HG02973 (cell line): Measurements from ENCODE around the gene ACSF2.

Source experiments
- ATAC-seq: cut with Tn5 transposase; IDR thresholded peaks from one replicate; pipeline ENCODE4 v1.9.1; 2021; ENCODE audit warnings: moderate library complexity; ENCODE audit not compliant: unreplicated experiment

ACSF2 gene

DNA sequence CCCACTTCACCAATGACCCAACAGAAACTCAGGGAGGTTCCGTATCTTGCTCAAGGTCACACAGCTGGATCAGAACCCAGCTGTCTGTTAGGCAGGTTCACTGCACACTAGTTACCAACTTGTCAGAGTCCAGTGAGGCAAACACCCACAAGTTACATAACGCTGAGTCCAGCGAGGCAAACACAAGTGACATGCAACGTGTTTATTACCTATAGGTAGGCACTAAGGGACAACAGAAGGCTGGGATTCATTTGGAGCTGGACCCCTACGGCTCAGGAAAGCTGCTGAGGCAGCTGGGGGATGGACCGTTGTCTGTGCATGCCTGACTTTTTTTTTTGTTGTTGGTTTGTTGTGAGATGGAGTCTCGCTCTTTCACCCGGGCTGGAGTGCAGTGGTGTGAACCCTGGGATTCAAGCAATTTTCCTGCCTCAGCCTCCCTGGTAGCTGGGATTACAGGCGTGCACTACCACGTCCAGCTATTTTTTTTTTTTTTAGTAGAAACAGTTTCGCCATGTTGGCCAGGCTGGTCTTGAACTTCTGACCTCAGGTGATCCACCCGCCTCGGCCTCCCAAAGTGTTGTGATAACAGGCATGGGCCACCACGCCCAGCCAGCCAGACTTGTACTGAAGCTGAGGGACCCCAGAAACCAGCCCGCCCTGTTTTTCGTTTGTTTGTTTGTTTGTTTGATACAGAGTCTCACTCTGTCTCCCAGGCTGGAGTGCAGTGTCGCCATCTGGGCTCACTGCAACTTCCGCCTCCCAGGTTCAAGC lies 50.7 kb downstream of the ACSF2 start:
- ATAC-seq, result no peak

DNA sequence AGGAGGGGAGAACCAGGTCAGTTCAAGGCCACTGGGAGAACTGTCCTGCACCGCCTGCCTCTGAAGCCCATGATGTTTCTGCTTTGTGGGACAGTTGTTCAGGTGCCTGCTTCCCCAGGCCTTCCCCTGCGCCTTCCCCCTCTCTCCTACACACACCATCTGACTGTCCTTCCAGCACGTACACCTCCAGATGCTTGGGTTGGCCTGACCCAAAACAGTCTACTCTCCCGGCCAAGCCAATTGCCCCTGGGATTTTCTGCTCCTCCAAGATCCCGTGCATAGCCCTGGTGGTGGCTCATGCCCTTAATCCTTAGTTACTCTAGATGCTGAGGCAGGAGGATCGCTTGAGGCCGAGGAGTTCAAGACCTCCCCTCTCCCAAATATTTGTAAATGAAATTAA lies 52.0 kb downstream of the ACSF2 start:
- ATAC-seq, result no peak

DNA sequence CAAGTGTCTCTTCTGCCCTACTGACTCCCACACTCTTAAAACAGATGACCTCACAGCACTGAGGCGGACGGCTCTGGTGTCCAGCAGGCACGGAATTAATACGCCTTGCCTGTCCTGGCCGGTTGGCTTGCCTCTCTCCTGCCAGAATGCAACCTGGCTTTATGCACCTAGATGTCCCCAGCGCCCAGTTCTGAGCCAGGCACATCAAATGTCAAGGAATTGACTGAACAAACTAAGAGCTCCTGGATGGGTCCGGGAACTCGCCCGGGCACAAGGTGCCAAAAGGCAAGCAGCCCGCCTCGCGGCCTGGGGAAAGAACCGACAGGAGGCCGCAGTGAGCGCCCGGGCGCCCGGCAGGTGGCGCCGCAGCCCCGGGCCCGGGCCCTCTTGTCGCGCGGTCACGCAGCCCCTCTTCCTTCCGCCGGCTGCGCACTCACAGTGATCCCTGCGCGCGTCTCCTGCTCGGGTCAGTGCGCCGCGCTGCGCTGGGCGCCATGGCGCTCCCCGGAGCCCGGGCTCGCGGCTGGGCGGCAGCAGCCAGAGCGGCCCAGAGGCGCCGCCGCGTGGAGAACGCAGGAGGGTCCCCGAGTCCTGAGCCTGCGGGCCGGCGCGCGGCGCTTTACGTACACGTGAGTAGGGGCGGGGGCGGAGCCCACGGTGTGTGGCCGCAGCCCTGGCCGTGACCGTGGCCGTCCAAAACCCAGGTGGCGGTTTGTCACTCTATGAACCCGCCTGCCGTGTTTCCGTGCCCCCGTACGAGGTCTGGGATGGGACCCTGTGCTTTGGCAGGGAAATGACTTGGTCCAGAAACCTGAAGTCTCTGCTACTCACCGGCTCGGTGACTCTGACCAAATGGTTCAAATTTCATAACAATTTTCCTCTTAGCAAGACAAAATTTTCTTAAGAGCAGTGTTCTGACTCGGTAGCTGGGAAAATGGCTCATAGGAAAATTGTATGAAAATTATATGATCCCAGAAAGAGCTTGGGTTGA lies 52.7 kb downstream of the ACSF2 start, which contains the start of gene RSAD1:
RSAD1 (plus strand) TSS at position 470 of the 991 bp plus-strand sequence; CDS start at position 495, 25 bp downstream.
- ATAC-seq, result peak; percentile 85

DNA sequence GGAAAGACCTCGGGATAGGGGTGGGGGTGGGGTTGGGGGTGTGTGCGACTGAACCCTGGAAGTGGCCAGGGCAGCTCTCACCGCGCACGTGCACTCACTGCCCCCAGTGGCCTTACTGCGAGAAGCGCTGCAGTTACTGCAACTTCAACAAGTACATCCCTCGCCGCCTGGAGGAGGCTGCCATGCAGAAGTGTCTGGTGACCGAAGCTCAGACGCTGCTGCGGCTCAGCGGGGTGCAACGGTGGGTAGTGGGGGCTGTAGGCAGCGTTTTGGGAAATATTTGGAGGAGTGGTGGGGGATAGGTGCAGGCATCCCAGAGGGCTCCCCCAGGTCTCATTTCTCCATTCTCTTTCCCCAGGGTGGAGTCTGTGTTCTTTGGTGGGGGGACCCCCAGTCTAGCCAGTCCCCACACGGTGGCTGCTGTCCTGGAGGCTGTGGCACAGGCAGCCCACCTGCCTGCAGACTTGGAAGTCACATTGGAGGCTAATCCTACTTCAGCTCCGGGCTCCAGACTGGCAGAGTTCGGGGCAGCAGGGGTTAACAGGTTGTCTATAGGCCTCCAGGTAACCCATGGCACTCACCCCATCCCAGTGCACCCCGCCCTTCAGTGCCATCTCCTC lies 53.6 kb downstream of the ACSF2 start:
- ATAC-seq, result no peak

DNA sequence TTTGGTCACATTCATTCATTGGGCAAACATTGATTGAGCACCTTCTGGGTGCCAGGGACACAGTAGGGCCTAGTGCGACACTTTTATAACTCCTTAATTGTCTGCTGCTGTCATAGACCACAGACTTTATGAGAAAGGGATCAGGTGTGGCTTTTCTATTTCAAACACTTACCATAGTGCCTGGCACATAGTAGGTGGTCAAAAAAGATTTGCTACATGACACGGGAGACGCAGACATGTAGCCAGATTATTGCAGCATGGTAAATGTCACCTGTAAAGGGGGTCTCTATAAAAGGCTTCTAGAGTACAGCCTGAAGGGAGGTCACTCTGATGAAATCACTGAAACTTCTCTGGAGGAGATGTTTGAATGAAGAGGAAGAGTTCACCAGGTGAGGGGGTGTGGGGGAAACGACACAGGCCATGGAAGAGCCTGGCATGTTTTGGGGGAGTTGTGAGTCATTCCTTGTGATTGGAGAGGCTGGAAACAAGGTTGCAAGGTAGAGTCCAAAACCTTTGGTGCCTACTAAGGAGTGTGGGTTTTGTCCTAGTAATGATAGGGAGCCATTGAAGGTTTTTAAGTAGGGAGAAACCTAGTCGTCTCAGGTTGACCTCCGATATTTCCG lies 54.2 kb downstream of the ACSF2 start:
- ATAC-seq, result no peak

DNA sequence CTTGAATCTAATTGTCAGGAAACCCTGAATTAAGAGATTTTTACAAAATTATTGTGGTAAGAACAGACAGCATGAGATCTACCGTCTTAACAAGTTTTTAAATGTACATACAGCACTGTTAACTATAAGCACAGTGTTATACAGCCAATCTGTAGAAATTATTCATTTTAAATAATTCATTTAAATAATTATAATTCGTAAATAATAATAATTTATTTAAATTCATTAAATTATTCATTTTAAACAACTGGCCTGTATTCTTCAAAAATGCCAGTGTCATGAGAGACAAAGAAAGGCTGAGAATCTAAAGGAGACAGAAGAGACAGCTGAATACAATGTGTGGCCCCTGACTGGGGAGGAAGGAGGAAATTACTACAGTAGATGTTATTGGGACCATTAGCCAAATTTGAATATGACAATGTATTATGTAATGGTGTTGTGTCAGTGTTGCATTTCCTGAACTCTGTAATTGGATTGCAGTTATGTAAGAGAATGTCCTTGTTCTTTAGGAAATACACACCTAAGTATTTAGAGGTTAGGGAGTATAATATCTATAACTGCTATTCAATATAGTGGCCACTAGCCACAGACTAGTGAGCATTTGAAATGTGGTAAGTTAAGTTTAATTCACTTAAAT lies 55.0 kb downstream of the ACSF2 start:
- ATAC-seq, result no peak

DNA sequence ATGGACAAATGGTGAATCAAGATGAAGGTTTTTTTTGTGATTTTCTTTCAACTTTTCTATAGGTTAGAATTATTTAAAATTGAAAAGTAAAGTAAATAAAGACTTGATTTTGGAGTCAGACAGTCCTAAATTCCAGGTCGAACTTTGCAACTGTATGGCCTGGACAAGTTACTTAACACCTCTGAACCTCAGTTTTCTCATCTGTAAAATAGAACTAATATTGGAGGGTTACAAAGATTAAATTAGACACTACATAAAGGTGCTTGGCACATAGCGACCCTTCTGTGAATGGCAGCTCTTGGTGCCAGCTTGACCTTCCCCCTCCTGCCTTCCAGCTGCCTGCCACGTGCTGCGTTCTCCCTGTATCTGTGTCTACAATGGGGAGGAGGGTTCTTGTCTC lies 55.6 kb downstream of the ACSF2 start:
- no peak for ATAC-seq

DNA sequence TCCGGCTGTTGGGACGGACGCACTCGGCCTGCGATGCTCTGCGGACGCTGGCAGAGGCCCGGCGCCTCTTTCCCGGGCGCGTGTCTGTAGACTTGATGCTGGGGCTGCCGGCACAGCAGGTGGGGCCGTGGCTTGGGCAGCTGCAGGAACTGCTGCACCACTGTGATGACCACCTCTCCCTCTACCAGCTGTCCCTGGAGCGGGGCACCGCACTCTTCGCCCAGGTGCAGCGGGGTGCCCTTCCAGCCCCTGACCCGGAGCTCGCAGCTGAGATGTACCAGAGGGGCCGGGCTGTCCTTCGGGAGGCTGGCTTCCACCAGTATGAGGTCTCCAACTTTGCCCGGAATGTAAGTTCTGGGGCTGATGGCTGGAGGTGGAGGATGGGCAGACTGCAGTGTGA lies 56.1 kb downstream of the ACSF2 start:
- ATAC-seq, result no peak

DNA sequence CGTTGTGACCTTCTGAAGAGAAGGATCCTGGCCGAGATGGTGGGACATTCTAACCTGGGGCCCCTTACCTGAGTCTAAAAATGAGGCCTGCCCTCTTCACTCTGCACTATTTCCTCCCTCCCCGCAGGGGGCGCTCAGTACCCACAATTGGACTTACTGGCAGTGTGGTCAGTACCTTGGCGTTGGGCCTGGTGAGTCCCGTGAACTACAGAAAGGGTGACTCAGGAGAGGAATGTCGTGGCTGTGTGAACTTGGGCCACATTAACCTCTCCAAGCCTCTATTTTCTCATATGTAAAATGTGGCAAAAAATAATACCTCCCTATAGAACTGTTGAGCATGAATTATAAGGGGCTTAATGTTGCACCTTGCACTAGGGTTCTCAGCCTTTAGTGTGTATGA lies 56.5 kb downstream of the ACSF2 start:
- peak; percentile 35 for ATAC-seq

DNA sequence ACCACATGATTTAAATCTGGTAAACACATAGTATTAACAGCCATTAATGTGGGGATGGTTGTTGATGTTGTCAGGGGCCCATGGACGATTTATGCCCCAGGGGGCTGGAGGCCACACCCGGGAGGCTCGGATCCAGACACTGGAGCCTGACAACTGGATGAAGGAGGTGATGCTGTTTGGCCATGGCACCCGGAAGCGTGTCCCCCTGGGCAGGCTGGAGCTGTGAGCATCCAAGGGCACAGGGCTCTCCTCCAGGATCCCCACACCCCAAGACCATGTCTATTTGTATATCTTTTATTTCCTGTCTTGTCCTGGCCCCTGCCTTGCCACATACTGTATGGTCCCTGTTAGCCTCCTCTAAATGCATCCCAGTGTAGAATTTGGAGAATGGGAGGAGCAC lies 57.2 kb downstream of the ACSF2 start:
- no peak for ATAC-seq

DNA sequence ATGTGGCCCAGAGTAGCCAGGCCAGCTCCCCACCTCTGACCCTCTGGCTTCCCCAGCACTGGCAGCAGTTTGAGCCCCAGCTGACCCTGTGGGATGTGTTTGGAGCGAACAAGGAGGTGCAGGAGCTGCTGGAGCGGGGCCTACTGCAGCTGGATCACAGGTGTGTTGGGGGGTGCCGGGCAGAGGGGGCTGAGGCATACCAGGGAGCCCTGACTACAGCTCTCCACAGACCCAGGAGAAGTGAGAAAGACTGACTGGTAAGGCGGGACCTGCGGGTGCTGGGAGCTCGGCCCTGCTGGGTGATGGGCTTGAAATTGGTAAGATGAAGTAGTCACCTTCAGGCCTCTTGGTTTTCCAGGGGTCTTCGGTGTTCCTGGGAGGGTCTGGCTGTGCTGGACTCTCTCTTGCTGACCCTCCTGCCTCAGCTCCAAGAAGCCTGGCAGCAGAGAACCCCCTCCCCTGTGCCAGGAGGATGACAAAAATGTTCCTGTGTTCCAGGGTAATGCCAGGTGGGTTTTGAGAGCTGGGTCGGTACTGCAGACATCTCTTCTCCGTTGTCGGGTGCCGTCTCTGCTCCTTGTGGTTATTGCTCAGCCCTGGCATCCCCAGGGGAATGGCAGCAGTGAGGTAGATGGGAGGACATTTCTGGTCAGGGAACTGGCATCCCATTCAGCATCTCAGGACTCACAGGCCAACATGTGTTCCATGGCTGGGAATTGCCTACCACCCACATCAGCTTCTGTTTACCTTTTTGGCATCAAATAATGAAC lies 58.6 kb downstream of the ACSF2 start:
- ATAC-seq, result no peak

DNA sequence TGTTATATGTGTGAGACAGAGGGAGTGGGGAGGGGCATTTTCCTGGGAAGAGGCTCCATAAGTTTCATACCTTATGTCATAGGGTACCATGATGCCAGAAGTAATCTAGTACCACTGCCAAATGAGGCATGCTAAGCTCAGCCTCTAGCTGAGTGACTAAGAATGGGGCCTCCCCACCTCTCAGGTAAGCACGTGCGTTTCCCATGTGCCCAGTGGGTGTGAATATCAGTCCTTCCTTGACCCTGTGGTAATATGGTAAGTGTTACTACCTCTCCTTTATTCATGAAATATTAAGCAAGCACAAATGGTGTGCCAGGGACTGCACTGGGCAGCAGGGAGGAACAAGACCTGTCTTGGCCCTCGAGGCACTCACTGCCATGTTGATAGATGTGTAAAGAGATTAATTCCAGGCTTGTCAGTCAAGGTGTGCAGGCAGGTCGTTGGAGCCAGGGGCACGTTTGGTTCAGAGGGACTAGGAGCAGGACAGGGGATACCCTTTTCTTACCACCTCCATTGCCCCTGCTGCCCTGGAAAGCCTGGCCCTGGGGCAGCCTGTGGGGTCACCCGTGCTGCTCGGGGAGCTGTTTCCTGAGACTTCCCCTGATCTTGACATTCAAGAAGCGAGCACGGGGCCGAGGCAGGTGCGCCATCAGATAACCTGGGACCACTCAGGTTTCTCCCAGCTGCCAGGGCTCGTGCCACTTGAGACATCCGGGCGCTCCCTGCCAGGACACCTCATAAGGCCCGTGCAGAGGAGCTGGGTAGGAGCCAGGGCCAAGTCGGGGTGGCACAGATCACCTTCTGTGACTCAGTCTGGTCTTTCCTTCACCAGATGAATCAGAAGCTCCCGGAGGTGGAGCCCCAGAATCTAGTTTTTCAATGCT lies 61.4 kb downstream of the ACSF2 start:
- ATAC-seq, result no peak

DNA sequence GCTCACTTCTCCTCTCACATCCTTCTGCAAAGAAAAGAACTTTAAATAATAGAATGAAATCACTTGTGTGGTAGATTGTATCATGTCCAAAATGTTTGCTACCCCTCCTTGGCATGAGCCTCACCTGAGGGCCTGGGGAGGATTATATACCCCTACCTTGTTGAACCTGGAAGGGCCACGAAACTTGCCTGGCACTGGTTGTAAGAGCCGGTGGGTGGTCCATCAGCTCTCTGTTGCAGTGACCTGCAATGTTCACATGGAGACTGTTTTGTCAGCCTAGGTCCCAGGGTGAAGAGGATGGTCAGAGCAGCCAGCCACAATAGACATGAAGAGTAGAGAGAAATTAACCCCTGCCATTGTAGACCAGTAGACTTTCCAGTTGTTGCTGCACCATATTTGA lies 62.9 kb downstream of the ACSF2 start:
- ATAC-seq, result no peak

DNA sequence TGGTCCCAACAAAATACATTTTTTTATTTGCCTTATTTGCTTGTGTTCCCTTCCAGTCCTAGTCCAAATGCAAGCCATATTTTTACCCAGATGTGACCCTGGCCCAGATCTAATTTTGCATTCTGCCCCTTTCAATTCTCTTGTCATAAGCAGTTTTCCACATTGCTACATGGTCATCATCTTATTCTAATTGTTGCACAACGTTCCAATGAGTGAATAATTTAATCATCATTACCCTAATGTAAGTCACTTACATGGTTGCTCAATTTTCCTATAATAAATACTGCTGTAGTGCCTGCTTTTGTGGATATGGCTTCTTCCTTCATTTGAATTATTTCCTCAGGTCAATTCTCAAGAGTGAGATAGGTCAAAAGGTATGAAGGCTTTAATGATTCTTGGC lies 65.5 kb downstream of the ACSF2 start:
- no peak for ATAC-seq

DNA sequence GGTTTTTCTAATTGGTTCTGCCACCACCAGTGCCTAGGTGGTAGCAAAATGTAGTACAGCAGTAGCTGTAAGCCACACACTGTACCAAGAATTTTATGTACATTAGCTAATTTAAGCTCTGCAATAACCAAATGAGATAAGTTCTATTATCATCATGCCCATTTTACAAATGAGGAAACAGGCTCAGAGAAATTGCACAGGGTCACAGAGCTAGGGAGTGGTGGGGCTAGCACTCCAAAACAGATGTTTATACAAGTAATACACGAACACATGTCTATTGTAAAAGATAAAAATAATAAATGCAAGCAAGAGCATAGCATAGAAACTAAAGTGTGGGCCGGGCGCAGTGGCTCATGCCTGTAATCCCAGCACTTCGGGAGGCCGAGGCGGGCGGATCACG lies 66.2 kb downstream of the ACSF2 start:
- no peak for ATAC-seq

DNA sequence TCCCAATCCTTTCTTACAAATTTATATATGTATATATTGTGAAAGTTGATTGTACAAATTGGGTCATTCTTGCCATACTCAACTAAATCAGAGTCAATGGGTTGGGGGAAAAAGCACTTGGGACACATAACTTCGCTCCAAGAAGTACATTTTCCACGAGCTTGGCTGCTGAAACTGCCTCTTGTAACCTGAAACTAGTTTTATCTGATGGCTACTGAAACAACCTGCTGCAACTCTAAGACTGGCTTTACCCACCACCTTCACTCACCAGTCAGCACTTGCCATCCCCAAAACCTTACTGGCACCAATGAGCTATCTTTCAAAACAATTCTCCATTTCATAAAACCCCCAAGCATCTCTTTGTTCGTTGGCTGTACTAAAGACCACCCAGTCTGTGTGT lies 67.7 kb downstream of the ACSF2 start:
- no peak for ATAC-seq

DNA sequence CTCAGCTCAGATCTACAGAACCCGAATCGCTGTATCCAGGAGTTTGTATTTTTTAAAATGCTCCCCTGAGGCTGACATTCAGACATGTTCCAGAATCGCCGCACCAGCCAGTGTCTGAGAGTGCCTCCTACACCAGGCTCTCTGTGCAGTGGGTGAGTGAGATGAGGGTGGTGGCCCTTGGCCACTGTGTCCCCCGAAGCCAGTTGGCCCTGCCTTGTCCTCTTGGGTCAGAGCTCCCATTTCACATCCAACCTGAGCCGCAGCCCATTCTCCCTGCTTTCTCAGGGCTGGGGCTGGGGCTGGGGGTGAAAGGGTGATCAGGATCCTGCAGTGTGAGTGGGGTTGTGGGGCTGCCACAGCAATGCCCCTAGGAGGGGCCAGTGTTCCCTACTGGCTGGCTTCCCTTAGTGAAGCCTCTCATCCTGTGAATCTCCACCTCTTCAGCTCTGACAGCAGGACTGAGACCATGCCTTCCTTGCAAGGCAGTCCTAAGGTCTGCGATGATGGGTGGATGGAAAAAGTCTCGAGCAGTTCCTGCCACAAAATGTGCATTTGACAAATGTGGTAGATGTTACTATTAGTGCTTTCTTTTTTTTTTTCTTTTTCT lies 69.3 kb downstream of the ACSF2 start:
- no peak for ATAC-seq

DNA sequence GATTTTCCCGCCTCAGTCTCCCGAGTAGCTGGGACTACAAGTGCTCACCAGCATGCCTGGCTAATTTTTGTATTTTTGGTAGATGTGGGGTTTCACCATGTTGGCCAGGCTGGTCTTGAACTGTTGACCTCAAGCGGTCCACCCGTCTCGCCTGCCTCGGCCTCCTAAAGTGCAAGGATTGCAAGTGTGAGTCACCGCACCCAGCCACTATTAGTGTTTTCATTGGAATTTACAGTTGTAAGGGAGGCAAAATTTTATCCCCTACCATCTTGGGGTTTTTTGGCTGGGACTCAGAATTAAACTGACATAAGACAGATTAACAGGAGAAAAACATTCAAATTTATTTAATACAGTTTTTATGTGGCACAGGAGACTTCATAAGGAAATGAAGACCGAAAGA lies 69.9 kb downstream of the ACSF2 start:
- no peak for ATAC-seq
